Measurements from ENCODE around the gene TENM4. TPM values are rescaled to one million over a fixed set of nuclear protein-coding genes. Genes with fewer than 3 reads are reported as not detected.

Gene TENM4
- total RNA-seq, 2 experiments from 2014 or later: not detected

- intact Hi-C loops (cut with micrococcal nuclease): no loop called here
- Mint-ChIP-seq H3K9me3 (no peaks in the 10 kb centered on the region), H3K36me3 (ENCODE audit: low read depth) (no peaks in the 10 kb centered on the region), H3K4me3 (no peak overlapping the region), H3K27me3 (peaks cover 2% of the 10 kb centered on the region), H3K4me1 (ENCODE audit: low read depth) (no peaks in the 10 kb centered on the region), H3K27ac (no peak overlapping the region)
- ATAC-seq (no peak), DNase-seq (no peak)
- TF ChIP-seq CTCF (IDR thresholded peaks at IDR 0.05): no peak
- ChIA-PET CTCF (no interaction called here), POLR2A (no interaction called here)
Observed at GRCh38 chr11:78764946-78765345, 675.9 kb downstream of the TENM4 start.

GRCh38 chr11:78763664-78764063 is 677.2 kb downstream of the TENM4 start:
- no peak for TF ChIP-seq CTCF (IDR thresholded peaks at IDR 0.05)
- Mint-ChIP-seq H3K4me3 (no peak overlapping the region), H3K36me3 (ENCODE audit: low read depth) (no peaks in the 10 kb centered on the region), H3K27me3 (peaks cover 2% of the 10 kb centered on the region), H3K27ac (no peak overlapping the region), H3K9me3 (no peaks in the 10 kb centered on the region), H3K4me1 (ENCODE audit: low read depth) (no peaks in the 10 kb centered on the region)
- ATAC-seq: no peak
- no peak for DNase-seq
- POLR2A ChIA-PET: no interaction called here
- intact Hi-C loops (cut with micrococcal nuclease): no loop called here
- CTCF ChIA-PET: no interaction called here

- Mint-ChIP-seq H3K9me3 (no peaks in the 10 kb centered on the region), H3K4me3 (no peak overlapping the region), H3K4me1 (ENCODE audit: low read depth) (no peaks in the 10 kb centered on the region), H3K36me3 (ENCODE audit: low read depth) (no peaks in the 10 kb centered on the region), H3K27me3 (peaks cover 2% of the 10 kb centered on the region), H3K27ac (no peak overlapping the region)
- no peak for TF ChIP-seq CTCF (IDR thresholded peaks at IDR 0.05)
- ChIA-PET CTCF (interaction anchor here (2.0 kb wide), 1 partner anchor 116 kb away, joined by 8 read pairs; no protein-coding TSS in a partner anchor), POLR2A (no interaction called here)
- DNase-seq (no peak), ATAC-seq (no peak)
- intact Hi-C loops (cut with micrococcal nuclease): no loop called here
Observed at GRCh38 chr11:78762105-78762504, 678.7 kb downstream of the TENM4 start.

- no peak for ATAC-seq
- ChIA-PET CTCF (interaction anchor here (1.0 kb wide), 1 partner anchor 113 kb away, joined by 4 read pairs; no protein-coding TSS in a partner anchor), POLR2A (no interaction called here)
- intact Hi-C loops (cut with micrococcal nuclease): no loop called here
- Mint-ChIP-seq H3K27ac (no peak overlapping the region), H3K9me3 (no peaks in the 10 kb centered on the region), H3K4me1 (ENCODE audit: low read depth) (no peaks in the 10 kb centered on the region), H3K36me3 (ENCODE audit: low read depth) (no peaks in the 10 kb centered on the region), H3K4me3 (no peak overlapping the region), H3K27me3 (no peaks in the 10 kb centered on the region)
- DNase-seq: no peak
- TF ChIP-seq CTCF (IDR thresholded peaks at IDR 0.05): no peak
Observed at GRCh38 chr11:78759071-78759470, 681.8 kb downstream of the TENM4 start.

- ChIA-PET CTCF (no interaction called here), POLR2A (no interaction called here)
- DNase-seq: no peak
- peaks cover 6% of the 10 kb centered on the region for H3K27me3 Mint-ChIP-seq
- H3K36me3 Mint-ChIP-seq (ENCODE audit: low read depth): no peaks in the 10 kb centered on the region
- no peak for TF ChIP-seq CTCF (IDR thresholded peaks at IDR 0.05)
- H3K9me3 Mint-ChIP-seq: no peaks in the 10 kb centered on the region
- H3K4me3 Mint-ChIP-seq: no peak overlapping the region
- no peaks in the 10 kb centered on the region for H3K4me1 Mint-ChIP-seq (ENCODE audit: low read depth)
- intact Hi-C loops (cut with micrococcal nuclease): no loop called here
- no peak for ATAC-seq
- H3K27ac Mint-ChIP-seq: no peak overlapping the region
Observed at GRCh38 chr11:78753297-78753696, 687.5 kb downstream of the TENM4 start.

All from activated CD8-positive, alpha-beta T cell treated with anti-CD3 and anti-CD28 coated beads for 36 hours (primary cell).